Right lobe of liver (tissue), 4 donors: ENCODE data around the gene RIPK1.

Experiments
- POLR2A ChIP-seq: fragments of 450-650 bp; IDR thresholded peaks from one replicate; pipeline ENCODE4 v1.6.1; 2017; ENCODE audit warnings: antibody characterized with exemption, mild to moderate bottlenecking
- TF ChIP-seq, protein P1 (sequence below), 4 donors: fragments of 200-600 bp in 3 of 4; fragments of 450-650 bp in 1 of 4; IDR thresholded peaks; one replicate each; pipeline versions ENCODE4 v1.5.1 to v1.8.0; 2016 to 2022; ENCODE audit warnings: antibody characterized with exemption in 4 of 4, mild to moderate bottlenecking in 2 of 4
- donor health status: DM: no; HTN: no; CAD: no.
- donor health status: DM: no; HTN: no; CAD: no.
- donor health status: DM: no; HTN: yes; CAD: no.

DNA sequence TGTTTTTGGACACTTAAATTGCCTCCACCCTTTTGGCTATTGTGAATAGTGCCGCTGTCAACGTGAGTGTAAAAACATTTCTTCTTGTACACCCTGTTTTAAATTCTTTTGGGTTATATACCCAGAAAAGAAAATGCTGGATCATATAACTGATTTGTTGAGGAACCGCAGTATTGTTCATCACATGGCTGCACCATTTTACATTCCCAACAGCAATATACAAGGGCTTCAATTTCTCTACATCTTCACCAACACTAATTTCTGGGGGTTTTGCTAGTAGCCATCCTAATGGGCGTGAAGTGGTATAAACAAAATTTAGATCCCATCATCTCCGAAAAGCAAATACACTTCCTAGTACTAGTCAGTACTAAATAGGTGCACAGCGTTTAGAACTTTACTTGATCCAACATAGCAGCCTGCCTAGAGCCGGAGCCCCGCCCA lies 49.6 kb downstream of the RIPK1 start:
- TF ChIP-seq, protein P1, sequence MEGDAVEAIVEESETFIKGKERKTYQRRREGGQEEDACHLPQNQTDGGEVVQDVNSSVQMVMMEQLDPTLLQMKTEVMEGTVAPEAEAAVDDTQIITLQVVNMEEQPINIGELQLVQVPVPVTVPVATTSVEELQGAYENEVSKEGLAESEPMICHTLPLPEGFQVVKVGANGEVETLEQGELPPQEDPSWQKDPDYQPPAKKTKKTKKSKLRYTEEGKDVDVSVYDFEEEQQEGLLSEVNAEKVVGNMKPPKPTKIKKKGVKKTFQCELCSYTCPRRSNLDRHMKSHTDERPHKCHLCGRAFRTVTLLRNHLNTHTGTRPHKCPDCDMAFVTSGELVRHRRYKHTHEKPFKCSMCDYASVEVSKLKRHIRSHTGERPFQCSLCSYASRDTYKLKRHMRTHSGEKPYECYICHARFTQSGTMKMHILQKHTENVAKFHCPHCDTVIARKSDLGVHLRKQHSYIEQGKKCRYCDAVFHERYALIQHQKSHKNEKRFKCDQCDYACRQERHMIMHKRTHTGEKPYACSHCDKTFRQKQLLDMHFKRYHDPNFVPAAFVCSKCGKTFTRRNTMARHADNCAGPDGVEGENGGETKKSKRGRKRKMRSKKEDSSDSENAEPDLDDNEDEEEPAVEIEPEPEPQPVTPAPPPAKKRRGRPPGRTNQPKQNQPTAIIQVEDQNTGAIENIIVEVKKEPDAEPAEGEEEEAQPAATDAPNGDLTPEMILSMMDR (IDR thresholded peaks at IDR 0.05) = no peak
- TF ChIP-seq POLR2A = no peak
